ENCODE results near the gene SV2B. TPM values are rescaled to one million over a fixed set of nuclear protein-coding genes. Genes with fewer than 3 reads are reported as not detected.

The SV2B gene
- polyA plus RNA-seq, 1 donor (not counting 4 experiments of a cell fraction or from before 2014, with no cell fraction given) = 0.04 TPM

DNA sequence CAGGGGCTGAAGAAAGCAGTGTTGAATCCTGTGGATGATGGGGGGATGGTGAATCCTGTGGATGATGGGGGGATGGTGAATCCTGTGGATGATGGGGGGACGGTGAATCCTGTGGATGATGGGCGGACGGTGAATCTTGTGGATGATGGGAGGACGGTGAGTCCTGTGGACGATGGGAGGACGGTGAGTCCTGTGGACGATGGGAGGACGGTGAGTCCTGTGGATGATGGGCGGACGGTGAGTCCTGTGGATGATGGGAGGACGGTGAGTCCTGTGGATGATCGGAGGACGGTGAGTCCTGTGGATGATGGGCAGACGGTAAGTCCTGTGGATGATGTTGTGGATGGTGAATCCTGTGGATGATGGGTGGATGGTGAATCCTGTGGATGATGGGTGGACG, 170.7 kb downstream of the SV2B start:
- H3K79me2 ChIP-seq (ENCODE audit: control insufficient read depth, insufficient read depth, low read length) = no peaks in the 10 kb centered on the region
- dilution Hi-C loops (cut with MboI; ENCODE audit: extremely low pct_ligation_motif_present, low sequenced_read_pairs) = loop anchor here (25.0 kb wide), 1 partner anchor 208 kb away; no protein-coding TSS in a partner anchor
- no peaks in the 10 kb centered on the region for H3K4me1 ChIP-seq (ENCODE audit: control insufficient read depth, extremely low read depth, insufficient read depth, low read length)
- FAIRE-seq (no peak), DNase-seq (ENCODE audit: low read depth, low spot score) (no peak)
- no peak overlapping the region for H3K27ac ChIP-seq (ENCODE audit: control insufficient read depth, insufficient read depth, low read length)
- H3K9me3 ChIP-seq (ENCODE audit: control insufficient read depth, low read depth, low read length) = no peaks in the 10 kb centered on the region
- no peak overlapping the region for H3K9ac ChIP-seq (ENCODE audit: control insufficient read depth, extremely low read depth, insufficient read depth, low read length)
- H3K9me1 ChIP-seq (ENCODE audit: control insufficient read depth, extremely low read depth, insufficient read depth, low read length) = no peaks in the 10 kb centered on the region
- H2AFZ ChIP-seq (ENCODE audit: control insufficient read depth, low read length) = no peak overlapping the region
- no peaks in the 10 kb centered on the region for H3K36me3 ChIP-seq (ENCODE audit: control insufficient read depth in 2 of 2, extremely low read depth in 1 of 2, insufficient read depth in 2 of 2, low read length in 2 of 2)
- peaks cover 5% of the 10 kb centered on the region for H3K27me3 ChIP-seq (ENCODE audit: control insufficient read depth, extremely low read depth, insufficient read depth, low read length)
- no peak overlapping the region for H3K4me3 ChIP-seq (ENCODE audit: control insufficient read depth in 2 of 3, extremely low read depth in 1 of 3, insufficient read depth in 2 of 3, low read depth in 1 of 3, low read length in 3 of 3)
- no peak for TF ChIP-seq EZH2 (IDR thresholded peaks at IDR 0.05; ENCODE audit: low read length)
- TF ChIP-seq, protein P1, sequence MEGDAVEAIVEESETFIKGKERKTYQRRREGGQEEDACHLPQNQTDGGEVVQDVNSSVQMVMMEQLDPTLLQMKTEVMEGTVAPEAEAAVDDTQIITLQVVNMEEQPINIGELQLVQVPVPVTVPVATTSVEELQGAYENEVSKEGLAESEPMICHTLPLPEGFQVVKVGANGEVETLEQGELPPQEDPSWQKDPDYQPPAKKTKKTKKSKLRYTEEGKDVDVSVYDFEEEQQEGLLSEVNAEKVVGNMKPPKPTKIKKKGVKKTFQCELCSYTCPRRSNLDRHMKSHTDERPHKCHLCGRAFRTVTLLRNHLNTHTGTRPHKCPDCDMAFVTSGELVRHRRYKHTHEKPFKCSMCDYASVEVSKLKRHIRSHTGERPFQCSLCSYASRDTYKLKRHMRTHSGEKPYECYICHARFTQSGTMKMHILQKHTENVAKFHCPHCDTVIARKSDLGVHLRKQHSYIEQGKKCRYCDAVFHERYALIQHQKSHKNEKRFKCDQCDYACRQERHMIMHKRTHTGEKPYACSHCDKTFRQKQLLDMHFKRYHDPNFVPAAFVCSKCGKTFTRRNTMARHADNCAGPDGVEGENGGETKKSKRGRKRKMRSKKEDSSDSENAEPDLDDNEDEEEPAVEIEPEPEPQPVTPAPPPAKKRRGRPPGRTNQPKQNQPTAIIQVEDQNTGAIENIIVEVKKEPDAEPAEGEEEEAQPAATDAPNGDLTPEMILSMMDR (optimal IDR thresholded peaks at IDR 0.05 in 1 of 3, IDR thresholded peaks at IDR 0.05 in 1 of 3, conservative IDR thresholded peaks at IDR 0.05 in 1 of 3; ENCODE audit: extremely low read depth in 1 of 3, insufficient read depth in 2 of 3, low read length in 3 of 3) = no peak
- H4K20me1 ChIP-seq (ENCODE audit: control insufficient read depth, extremely low read depth, insufficient read depth, low read length) = no peaks in the 10 kb centered on the region
- H3K4me2 ChIP-seq (ENCODE audit: control insufficient read depth, extremely low read depth, insufficient read depth, low read depth, low read length) = no peak overlapping the region

DNA sequence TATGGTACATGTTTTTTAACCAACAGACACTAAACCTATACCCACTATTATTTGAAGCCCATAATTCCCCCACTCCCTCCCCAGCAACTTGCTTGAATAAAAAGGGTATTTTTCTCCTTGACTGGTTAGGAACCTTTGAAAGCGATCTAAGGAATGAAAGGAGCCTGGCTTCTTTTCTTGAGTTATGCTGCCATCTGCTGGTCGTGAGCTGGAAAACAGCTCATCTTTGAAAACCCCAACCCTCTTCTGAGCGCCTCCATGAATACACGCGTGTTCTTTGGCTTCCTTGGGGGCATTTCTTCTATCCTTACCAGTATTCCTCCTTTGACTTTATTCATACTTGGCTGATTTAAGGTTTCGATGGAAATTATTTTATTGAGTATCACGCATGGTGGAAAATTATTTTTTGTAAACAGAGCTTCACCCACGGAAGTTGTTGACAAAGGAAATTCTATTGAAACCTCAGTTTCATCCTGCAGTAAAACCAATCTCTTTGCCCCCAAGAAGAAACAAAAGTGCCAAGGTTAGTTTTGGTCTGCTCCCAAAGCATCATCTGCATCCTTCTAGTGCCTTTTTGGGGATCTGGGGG, 171.6 kb downstream of the SV2B start:
- no peaks in the 10 kb centered on the region for H3K9me3 ChIP-seq (ENCODE audit: control insufficient read depth, low read depth, low read length)
- no peak for TF ChIP-seq EZH2 (IDR thresholded peaks at IDR 0.05; ENCODE audit: low read length)
- TF ChIP-seq, protein P1 (optimal IDR thresholded peaks at IDR 0.05 in 1 of 3, IDR thresholded peaks at IDR 0.05 in 1 of 3, conservative IDR thresholded peaks at IDR 0.05 in 1 of 3; ENCODE audit: extremely low read depth in 1 of 3, insufficient read depth in 2 of 3, low read length in 3 of 3) = peak; percentile 59 to 72 (median 68)
- H3K27ac ChIP-seq (ENCODE audit: control insufficient read depth, insufficient read depth, low read length) = no peak overlapping the region
- DNase-seq (ENCODE audit: low read depth, low spot score) (peak; percentile 17), FAIRE-seq (peak; percentile 67)
- dilution Hi-C loops (cut with MboI; ENCODE audit: extremely low pct_ligation_motif_present, low sequenced_read_pairs) = loop anchor here (25.0 kb wide), 1 partner anchor 209 kb away; no protein-coding TSS in a partner anchor
- H3K4me1 ChIP-seq (ENCODE audit: control insufficient read depth, extremely low read depth, insufficient read depth, low read length) = no peaks in the 10 kb centered on the region
- H2AFZ ChIP-seq (ENCODE audit: control insufficient read depth, low read length) = no peak overlapping the region
- no peaks in the 10 kb centered on the region for H3K36me3 ChIP-seq (ENCODE audit: control insufficient read depth in 2 of 2, extremely low read depth in 1 of 2, insufficient read depth in 2 of 2, low read length in 2 of 2)
- no peaks in the 10 kb centered on the region for H4K20me1 ChIP-seq (ENCODE audit: control insufficient read depth, extremely low read depth, insufficient read depth, low read length)
- H3K4me3 ChIP-seq (ENCODE audit: control insufficient read depth in 2 of 3, extremely low read depth in 1 of 3, insufficient read depth in 2 of 3, low read depth in 1 of 3, low read length in 3 of 3) = no peak overlapping the region
- H3K27me3 ChIP-seq (ENCODE audit: control insufficient read depth, extremely low read depth, insufficient read depth, low read length) = peaks cover 5% of the 10 kb centered on the region
- no peak overlapping the region for H3K9ac ChIP-seq (ENCODE audit: control insufficient read depth, extremely low read depth, insufficient read depth, low read length)
- H3K4me2 ChIP-seq (ENCODE audit: control insufficient read depth, extremely low read depth, insufficient read depth, low read depth, low read length) = no peak overlapping the region
- H3K79me2 ChIP-seq (ENCODE audit: control insufficient read depth, insufficient read depth, low read length) = no peaks in the 10 kb centered on the region
- no peaks in the 10 kb centered on the region for H3K9me1 ChIP-seq (ENCODE audit: control insufficient read depth, extremely low read depth, insufficient read depth, low read length)
